ENCODE results near the gene GADD45GIP1.
A peak's percentile ranks its signal among the peaks of the same experiment; 100 is the strongest.
"Not testable (repeated sequence)": the region's sequence is repeated elsewhere in the genome, so short reads cannot be mapped to it uniquely, and the experiment has no call there.

GADD45GIP1 gene

GRCh38 chr19:12959481-12959880 lies 2.5 kb upstream of the GADD45GIP1 start:
- DNase-seq (ENCODE audit: low read depth, low spot score): no peak

- not testable (repeated sequence) for DNase-seq (ENCODE audit: low read depth, low spot score)
These were observed 448 bp upstream of the GADD45GIP1 start for GRCh38 chr19:12957389-12957952.

GRCh38 chr19:12955996-12956395 lies 1.0 kb downstream of the GADD45GIP1 start:
- DNase-seq (ENCODE audit: low read depth, low spot score): no peak

- DNase-seq (ENCODE audit: low read depth, low spot score): not testable (repeated sequence)
These were observed 1.4 kb downstream of the GADD45GIP1 start for GRCh38 chr19:12955575-12955974.

- no peak for DNase-seq (ENCODE audit: low read depth, low spot score)
These were observed 2.4 kb downstream of the GADD45GIP1 start for GRCh38 chr19:12954612-12954962.

GRCh38 chr19:12953799-12954611 lies 3.0 kb downstream of the GADD45GIP1 start:
- no peak for DNase-seq (ENCODE audit: low read depth, low spot score)

GRCh38 chr19:12953138-12953798 lies 3.8 kb downstream of the GADD45GIP1 start:
- no peak for DNase-seq (ENCODE audit: low read depth, low spot score)

GRCh38 chr19:12952488-12953137 lies 4.4 kb downstream of the GADD45GIP1 start:
- no peak for DNase-seq (ENCODE audit: low read depth, low spot score)

- DNase-seq (ENCODE audit: low read depth, low spot score): not testable (repeated sequence)
These were observed 5.0 kb downstream of the GADD45GIP1 start for GRCh38 chr19:12952050-12952449.

- no peak for DNase-seq (ENCODE audit: low read depth, low spot score)
These were observed 7.4 kb downstream of the GADD45GIP1 start for GRCh38 chr19:12949363-12950283.

- no peak for DNase-seq (ENCODE audit: low read depth, low spot score)
These were observed 8.2 kb downstream of the GADD45GIP1 start for GRCh38 chr19:12948612-12949362.

GRCh38 chr19:12947702-12948611 lies 9.1 kb downstream of the GADD45GIP1 start:
- DNase-seq (ENCODE audit: low read depth, low spot score): no peak

- no peak for DNase-seq (ENCODE audit: low read depth, low spot score)
These were observed 10.1 kb downstream of the GADD45GIP1 start for GRCh38 chr19:12946731-12947496.

GRCh38 chr19:12946092-12946721 lies 10.8 kb downstream of the GADD45GIP1 start:
- DNase-seq (ENCODE audit: low read depth, low spot score): peak; percentile 74

- peak; percentile 99 for DNase-seq (ENCODE audit: low read depth, low spot score)
These were observed 11.4 kb downstream of the GADD45GIP1 start, which contains the start of gene RAD23A for GRCh38 chr19:12945479-12946091. Gene RAD23A (plus strand): TSS chr19:12945862. CDS start chr19:12945949, 87 bp downstream.

- no peak for DNase-seq (ENCODE audit: low read depth, low spot score)
These were observed 12.8 kb downstream of the GADD45GIP1 start for GRCh38 chr19:12944104-12944674.

- no peak for DNase-seq (ENCODE audit: low read depth, low spot score)
These were observed 13.5 kb downstream of the GADD45GIP1 start for GRCh38 chr19:12943437-12944044.

All from smooth muscle cell of the brain vasculature (primary cell).